HG03565 (cell line): ENCODE results near the gene GTPBP8.

ENCODE experiments used
- ATAC-seq: cut with Tn5 transposase; IDR thresholded peaks from one replicate; pipeline ENCODE4 v1.9.1; 2021; ENCODE audit warnings: mild to moderate bottlenecking, moderate library complexity; ENCODE audit not compliant: unreplicated experiment

Gene GTPBP8

DNA sequence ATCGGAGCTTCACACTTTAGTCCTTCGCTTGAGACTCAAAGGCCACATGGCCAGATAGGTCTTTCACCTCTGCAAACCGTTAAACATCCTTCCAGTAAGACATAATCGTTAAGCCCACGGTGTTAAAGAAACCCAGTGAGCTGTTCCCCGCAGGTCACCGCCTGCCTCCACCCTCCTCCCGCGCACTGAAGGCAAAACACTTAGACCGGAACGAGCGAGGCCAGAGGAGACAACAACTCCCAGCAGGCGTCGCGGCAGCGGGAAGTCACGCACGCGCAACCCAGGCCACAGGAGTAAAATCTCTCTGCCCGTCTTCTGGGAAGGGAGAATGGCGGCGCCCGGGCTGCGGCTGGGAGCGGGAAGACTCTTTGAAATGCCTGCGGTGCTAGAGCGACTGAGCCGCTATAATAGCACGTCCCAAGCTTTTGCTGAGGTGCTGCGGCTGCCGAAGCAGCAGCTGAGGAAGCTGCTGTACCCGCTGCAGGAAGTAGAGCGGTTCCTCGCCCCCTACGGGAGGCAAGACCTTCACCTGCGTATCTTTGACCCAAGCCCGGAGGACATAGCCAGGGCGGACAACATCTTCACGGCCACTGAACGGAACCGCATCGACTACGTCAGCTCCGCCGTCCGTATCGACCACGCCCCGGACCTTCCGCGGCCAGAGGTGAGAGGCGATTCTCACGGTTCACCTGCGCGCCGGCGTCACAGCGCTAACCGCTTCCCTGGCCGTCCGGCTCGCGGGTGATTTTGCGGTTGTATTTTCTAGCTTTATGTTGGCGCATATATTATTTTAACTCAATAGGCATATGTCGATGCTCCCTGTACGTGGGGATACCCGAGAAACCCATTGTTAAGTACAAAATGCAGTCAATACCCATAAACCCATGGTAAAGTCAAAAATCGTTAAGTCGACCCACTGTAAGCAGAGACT is at the start of gene GTPBP8:
TSS of gene GTPBP8 (plus strand) at position 313 of the 931 bp plus-strand sequence. CDS start at position 329, 16 bp downstream.
- peak; percentile 85 for ATAC-seq

DNA sequence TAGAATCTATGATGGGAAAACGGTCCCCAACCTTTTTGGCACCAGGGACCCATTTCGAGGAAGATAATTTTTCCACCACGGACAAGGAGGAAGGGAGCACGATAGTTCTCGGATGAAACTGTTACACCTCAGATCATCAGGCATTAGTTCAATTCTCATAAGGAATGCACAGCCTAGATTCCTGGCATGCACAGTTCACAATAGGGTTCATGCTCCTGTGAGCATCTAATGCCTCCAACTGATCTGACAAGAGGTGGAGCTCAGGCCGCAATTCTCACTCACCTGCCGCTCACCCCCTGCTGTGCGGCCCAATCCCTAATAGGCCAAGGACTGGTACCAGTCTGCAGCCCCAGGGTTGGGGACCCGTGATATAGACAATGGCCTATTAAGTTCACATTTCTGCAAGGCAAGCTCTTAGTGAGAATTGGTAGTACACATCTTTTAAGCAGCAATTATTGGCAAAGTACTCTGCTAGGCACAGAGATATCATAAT is 42.4 kb upstream of the GTPBP8 start:
- ATAC-seq = no peak

DNA sequence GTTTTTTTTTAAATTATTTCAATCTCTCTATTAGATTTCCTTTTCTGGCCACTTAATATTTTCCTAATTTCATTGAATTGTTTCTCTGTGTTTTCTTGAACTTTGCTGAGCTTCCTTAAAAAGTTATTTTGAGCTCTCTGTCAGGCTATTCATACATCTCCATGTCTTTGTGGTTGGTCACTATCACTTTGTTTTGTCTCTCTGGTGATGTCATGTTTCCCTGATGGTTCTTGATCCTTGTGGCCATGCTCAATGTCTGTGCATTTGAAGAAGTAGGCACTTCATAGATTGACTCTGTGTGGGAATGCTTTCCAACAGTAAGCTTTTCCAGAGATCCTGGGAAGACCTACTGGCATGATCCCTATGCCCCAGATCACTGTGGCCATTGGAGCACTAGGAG is 34.4 kb upstream of the GTPBP8 start:
- ATAC-seq = no peak

DNA sequence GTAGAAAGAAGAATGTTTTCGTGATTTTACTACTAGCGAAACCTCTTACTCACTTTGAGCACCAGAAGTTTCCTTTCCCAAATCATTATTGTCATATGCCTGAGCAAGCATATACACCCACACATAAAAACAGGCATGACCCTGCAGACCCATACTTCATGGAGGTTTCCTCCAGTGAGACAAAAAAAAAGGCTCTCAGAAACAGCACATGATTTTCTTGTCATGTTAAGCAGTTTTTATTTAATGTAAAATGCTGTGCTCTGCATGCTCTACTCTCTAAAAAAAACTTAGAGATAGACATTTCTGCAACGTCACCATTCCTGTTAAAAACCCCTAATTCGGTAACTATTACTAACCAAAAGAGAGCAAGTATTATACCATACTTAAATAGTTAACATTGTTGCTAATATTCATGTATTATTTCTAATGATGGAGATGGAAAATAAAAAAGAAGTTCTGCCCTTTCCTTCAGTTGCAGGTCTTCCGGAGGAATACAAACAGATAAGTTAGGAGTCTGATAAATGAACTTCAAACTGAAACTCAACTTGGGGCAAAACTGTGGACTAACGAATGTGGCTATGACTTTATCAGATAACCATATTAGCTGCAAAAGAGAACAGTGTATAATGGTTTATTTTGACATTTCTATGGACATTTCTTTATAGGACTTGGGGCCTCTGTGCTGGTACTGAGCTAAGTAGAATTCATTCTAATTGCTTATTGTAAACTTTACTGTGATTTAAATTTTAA is 31.8 kb upstream of the GTPBP8 start:
- ATAC-seq = peak; percentile 79

DNA sequence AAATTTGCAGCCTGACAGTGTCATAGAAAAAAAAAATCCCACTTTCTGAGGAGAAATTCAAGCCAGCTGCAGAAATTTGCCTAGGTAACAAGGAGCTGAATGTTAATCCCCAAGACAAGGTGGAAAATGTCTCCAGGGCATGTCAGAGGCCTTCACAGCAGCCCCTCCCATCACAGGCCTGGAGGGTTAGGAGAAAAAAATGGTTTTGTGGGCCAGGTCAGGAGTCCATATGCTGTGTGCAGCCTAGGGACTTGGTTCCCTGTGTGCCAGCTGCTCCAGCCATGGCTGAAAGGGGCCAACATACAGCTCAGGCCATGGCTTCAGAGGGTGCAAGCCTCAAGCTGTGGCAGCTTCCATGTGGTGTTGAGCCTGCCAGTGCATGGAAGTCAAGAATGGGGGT is 27.1 kb upstream of the GTPBP8 start:
- ATAC-seq = no peak

DNA sequence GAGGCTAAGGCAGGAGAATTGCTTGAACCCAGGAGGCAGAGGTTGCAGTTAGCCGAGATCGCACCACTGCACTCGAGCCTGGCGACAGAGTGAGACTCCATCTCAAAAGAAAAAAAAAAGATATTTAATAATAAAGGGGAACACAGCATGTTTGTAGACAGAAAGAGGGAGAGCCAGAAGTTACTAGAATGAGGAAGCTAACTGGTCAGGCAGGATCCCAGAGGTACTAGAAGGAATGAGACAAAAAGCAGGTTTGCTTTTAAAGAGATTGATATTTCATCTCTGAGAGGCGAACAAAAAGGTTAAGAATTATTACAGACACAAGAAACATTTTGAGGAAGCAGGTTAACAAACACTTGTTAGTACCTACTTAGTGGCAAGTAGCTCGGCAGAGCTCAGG is 25.1 kb upstream of the GTPBP8 start:
- no peak for ATAC-seq

DNA sequence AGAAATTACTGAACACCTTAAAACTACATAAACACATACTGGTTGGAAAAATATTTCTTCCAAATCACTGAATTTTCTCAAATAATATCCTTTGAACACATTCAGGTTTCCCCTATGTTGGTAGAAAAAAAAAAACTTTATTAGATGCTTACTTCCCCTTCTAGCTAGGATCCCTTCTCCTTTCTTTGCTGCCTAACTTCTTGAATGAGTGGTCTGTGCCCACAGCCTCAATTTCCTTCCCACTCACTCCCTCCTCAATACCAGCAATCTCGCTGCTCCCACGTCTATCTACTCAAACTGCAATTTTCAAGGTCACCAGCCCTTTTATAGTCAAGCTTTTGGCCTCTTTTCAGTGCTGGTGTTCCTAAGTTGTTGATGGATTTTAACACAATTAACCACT is 24.2 kb upstream of the GTPBP8 start:
- no peak for ATAC-seq

DNA sequence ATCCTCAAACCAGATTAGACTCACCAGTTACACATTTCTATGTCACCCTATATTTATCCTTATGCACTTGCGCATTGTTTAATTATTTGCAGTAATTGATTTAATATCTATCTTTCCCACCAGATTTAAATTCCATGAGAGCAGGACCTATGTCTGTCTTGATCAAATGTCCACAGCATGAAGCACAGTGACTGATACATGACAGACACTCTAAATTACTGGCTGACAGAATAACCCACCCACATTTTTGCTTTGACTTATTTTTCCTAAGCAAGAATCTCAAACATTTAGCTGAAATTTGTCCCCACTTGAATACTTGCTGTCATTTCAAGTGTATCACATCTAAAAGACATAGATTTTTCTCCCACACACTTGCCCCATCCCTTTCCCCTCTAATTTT is 23.4 kb upstream of the GTPBP8 start:
- no peak for ATAC-seq

DNA sequence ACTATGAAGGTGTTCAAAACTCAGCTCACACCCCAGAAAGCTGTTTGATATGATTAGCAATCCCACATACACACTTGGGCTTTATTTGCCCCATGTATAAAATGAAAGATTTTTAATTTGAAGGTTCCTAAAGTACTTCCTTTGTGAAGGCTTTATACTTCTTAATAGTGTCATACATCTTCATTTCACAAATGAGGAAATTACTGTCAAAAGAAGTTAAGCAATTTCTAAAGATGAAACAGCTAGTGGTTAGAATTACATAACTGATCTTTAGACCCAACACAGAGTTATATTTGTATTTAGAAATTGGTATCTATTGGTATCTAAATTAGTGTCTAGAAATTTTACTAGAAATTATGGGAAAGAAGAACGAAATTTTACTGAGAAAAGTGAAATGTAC is 23.0 kb upstream of the GTPBP8 start:
- no peak for ATAC-seq

DNA sequence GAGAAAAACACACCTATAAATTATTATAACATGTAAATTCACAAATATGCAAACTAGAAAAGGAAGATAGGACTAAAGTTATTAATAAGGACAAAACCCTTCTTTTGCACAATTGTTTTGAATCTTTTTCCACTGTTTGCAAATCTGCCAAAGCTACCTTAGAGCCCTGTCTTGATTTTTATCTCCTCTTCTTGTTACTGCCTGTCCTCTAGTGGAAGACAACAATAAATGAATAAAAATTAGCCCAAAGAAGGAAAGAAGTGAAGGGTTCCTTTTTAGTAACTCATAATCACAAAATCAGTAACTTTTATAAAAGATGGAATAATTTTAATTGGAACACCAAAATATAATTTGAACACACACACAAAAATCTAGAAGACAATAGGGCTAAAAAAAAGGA is 18.6 kb upstream of the GTPBP8 start:
- no peak for ATAC-seq

DNA sequence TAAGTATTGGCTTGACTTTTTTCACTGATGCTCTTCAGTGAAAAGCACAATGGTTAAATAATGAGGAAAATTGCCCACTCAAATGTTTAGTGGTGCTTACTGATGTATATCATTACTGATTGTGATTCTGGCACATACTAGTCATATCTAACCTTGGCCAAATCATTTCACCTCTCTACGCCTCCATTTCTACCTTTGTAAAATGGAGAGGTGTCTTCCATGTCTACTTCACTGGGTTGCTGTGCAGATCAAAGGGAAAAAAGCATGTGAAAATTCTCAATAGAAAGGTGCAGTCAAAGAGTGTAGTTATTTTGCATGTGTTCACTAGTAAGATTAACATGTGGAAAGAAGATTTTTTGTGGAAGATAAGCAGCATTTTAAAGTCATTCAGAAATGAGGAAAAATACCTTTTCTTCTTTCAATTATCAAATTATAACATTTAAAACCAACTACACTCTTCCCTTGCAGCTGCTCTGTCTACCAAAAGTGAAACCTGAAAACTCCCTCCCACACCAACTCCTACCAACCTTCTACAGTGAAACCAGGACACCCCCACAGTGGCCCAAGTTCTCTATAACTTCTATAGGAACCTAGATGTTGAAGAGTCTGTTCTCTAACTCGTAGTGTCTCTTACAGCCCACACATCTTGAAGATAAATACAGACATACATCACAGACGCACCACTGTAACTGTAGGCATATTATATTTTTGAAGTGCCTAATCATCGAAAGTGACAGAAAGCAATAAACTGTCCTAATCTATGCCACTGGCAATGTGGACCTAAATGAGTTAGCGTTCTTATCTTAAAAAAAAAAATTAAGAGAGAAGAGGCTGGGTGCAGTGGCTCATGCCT is 17.2 kb upstream of the GTPBP8 start:
- ATAC-seq = peak; percentile 74

DNA sequence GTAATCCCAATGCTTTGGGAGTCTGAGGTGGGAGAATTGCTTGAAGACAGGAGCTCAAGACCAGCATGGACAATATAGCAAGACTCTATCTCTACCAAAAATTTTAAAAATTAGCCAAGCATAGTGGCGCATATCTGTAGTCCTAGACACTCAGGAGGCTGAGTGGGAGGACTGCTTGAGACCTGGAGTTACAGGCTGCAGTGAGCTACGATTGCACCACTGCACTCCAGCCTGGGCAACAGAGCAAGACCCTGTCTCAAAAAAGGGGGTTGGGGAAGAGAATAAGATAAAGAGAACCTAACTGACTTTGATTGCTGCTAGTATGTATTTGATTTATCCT is 16.6 kb upstream of the GTPBP8 start:
- ATAC-seq = no peak

DNA sequence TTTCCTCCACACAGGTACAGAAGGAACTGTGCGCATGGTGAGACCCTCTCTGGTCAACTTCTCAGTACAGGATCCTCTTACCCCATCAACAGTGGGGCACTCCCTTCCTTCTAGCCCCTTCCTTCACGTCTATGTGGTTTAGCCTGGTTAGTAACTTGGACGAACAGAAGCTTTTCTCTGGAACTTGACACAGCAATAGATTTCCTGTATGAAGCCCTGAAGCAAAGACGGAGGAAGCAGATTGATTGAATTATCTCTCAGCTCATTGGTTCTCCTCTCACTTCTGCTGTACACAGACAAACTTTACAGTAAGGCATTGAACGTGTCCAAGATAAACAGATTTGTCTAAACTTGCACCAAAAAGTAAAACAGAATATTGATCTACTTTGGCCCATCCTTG is 15.9 kb upstream of the GTPBP8 start, which contains the start of gene CD200R1:
TSS of gene CD200R1 (minus strand) at position 210 of the 400 bp plus-strand sequence. CDS start 246 bp downstream, outside the sequence.
- ATAC-seq = no peak

DNA sequence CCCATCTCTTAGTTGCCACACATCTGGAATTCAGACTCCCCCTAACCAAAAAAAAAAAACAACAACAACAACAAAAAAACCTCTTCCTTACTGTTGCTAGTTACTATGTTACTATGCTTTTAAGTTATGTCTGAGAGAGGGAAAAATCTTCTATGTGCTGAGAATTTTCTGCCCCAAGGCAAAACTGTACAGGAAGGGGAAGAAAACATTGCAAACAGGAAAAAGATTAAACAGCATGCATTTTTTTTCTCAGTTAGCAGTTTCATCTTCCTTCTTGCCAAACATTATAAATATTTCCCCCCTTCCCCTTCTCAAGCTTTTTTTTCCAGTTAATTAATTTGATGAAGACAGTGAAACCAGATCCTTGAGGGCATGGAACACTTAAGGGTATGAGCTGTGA is 14.8 kb upstream of the GTPBP8 start:
- ATAC-seq = no peak

DNA sequence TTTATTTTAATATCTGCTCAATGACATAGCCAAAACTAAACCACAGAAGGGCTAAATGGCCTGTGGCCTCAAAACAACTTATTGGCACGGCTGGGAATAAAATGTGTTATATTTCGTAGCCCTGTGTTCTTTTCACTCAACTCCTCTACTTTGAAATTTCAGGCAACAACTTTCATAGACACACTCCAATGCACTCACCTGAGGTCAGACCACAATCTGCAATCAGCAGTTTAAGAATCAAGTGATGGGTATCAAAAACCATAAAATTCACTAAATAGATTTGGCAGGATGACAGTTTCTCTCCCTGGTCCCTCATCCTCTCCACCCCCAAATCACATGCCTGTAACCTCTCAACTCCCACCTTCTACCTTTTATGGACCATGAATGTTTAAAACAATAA is 13.8 kb upstream of the GTPBP8 start:
- ATAC-seq = no peak

DNA sequence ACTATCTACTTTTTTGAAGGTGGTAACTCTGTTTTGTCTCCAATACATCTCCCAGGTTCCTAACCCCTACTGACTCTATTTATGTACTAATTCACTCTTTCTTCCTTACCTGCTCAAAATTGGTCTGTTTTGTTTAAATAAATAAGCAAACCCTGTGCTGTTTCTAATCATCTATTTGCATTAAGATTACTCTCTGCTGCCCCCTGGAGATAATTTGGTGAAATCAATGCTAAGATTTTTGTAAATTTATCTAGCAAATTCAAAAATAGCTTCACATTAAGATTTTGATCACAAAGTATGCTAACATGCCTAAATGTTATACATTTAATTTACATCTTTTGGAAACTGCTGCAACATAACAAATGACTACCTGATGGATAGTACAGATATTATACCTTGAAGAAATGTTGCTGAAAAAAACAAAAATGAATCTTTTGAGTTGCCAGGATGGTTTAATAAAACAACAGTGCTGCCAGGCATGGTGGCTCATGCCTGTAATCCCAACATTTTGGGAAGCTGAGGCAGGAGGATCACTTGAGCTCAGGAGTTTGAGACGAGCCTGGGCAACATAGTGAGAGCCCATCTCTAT is 11.4 kb upstream of the GTPBP8 start:
- ATAC-seq = no peak

DNA sequence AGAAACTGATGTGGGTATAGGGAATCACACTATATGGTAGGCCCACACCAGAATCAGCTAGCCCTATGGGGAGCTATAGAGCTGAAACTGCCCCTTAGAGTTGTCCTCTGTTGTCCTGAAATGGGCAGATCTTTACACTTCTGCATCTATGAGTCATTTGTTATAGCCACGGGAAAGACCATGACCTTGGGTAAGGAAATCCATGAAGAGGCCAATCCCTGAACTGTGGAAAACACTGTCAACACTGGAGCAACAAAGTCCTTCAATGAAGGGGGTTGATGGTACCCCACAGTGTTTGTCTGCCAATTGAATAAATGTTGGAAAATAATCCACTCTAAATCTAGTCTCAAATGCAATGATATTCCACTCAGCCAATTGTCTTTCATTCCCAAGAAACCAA is 10.7 kb upstream of the GTPBP8 start:
- no peak for ATAC-seq

DNA sequence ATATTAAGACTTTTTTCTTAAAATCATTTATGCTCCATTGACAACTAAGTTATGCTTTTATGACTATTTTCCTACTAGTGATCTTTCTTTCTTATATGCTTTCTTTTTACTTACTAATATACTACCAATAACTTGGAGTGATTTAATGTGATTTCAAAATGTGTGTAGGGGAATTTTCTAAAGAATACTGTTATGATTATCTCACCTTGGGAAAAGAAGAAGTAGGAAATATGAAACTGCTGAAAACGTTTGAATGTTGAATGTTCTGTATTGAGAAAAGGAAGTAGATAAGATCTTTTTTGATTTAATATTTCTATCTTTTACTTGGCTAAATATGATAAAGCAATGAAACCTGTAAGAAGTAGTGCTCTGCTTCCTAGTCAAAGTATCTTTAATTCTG is 8.1 kb upstream of the GTPBP8 start:
- no peak for ATAC-seq

DNA sequence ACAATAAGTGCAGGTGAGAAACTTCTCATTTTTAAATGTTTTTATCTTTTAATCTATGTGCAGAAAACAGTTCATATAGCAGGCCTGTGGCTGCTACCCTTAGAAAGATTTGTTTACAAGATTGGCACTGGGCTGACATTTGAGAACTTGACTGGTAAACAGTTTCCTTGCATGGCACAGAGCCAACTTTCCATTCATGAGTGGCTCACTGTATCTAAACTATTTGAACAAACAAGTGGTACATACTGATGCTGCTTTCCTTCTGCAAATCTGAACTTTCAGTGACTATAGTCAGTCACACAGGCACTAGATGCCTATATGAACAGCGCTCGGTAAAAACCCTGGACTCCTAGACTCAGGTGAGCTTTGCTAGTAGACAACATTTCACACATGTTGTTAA is 6.3 kb upstream of the GTPBP8 start:
- ATAC-seq = no peak

DNA sequence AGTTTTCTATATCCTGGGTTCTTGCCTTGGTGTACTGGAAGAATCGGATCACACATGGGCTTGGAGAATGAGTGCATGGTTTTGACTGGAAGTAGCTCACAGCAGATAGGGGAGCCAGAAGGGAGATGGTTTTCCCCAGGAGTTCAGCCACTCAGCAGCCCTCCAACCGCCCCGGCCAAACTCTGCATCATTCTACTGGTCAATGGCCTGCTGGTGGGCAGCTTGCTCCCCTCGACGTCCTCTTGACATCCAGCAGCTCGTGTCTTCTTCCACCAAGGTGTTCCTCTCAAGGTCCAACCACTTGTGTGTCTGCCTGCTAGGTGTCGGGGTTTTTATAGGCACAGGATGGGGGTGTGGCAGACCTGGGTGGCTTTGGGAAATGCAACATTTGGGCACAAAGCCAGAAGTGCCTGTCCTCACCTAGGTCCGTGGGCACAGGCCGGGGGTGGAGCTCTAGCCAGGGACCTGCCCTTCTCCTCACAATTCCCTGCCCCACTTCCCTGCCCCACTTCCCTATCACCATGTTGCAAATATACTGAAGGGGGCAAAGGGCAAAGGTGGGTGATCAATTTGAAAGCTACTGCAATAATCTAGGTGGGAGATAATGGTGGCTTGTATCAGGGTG is 3.0 kb upstream of the GTPBP8 start:
- ATAC-seq = no peak
